Measurements from ENCODE around the gene ADAMTS2.

Gene ADAMTS2

DNA sequence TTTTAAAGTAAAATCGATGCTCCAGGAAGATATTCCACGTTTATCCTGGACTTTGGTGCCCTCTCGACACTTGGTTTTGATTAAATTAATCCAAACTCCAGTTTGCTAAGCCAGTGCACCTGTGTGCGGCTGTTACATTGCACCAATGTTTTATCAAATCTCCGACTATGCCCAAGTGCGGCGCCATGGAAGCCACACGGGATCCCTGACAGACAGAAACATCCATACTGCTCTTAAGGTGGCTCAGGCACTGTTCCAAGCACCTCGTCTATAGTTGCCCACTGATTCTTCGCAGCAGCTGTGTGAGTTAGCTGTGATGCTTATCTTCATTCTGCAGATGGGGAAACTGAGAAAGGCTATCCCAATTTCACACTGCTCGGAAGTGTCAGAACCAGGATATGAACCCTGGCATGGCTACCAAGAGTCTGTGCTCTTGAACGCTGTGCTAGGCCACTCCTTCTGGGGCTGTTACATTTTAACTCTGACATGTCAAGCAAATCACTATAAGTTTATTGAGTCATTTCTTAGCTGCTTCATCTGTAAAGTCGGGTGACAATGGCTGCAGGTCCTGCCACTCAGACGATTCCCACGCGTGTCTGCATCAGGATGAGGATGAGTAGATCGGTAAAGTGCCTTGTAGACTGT lies 113.0 kb downstream of the ADAMTS2 start:
- Histone ChIP-seq H3K9me3 (ENCODE audit: insufficient read depth, low read length) (no peaks in the 10 kb centered on the region), H3K4me2 (ENCODE audit: low read depth, low read length, poor library complexity, severe bottlenecking) (no peak overlapping the region), H3K27ac (ENCODE audit: low read depth, low read length) (no peak overlapping the region), H3K4me3 (ENCODE audit: insufficient read depth, low read length, poor library complexity, severe bottlenecking) (no peak overlapping the region), H2AFZ (ENCODE audit: low read depth, low read length, severe bottlenecking) (no peak overlapping the region), H3K79me2 (ENCODE audit: insufficient read depth, low read length) (no peaks in the 10 kb centered on the region), H3K27me3 (ENCODE audit: low read length) (no peaks in the 10 kb centered on the region), H3K9ac (ENCODE audit: low read length) (no peak overlapping the region), H4K20me1 (ENCODE audit: low read depth, low read length) (no peaks in the 10 kb centered on the region), H3K36me3 (ENCODE audit: low read length) (no peaks in the 10 kb centered on the region), H3K9me2 (replicated peaks; ENCODE audit: insufficient read depth, low read length) (no peaks in the 10 kb centered on the region), H3F3A (ENCODE audit: insufficient read depth) (no peaks in the 10 kb centered on the region)
- TF ChIP-seq EZH2phosphoT487 (conservative IDR thresholded peaks at IDR 0.05; ENCODE audit: low read length): no peak
- TF ChIP-seq CTCF (IDR thresholded peaks at IDR 0.05; ENCODE audit: insufficient read depth, low read length, poor library complexity, severe bottlenecking): no peak

DNA sequence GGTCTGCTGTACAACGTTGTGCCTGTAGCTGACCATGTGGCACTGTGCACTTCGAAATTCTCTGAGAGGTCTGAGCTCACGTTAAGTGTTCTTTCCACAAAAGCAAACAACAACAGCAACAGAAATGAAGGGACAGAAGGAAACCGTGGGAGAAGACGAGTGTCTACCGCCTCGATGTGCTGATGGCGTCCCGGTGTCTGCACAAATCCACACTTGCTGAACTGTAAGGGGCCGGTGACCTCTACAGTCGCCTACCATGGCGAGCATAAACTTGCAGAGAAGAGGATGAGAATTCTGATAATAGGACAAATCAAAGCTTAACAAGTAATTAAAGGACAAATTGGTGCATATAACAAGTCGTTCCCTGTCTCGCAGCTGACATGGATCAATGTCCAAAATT lies 114.0 kb downstream of the ADAMTS2 start:
- Histone ChIP-seq H2AFZ (ENCODE audit: low read depth, low read length, severe bottlenecking) (no peak overlapping the region), H3K9me2 (replicated peaks; ENCODE audit: insufficient read depth, low read length) (no peaks in the 10 kb centered on the region), H4K20me1 (ENCODE audit: low read depth, low read length) (no peaks in the 10 kb centered on the region), H3K27ac (ENCODE audit: low read depth, low read length) (no peak overlapping the region), H3K9me3 (ENCODE audit: insufficient read depth, low read length) (no peaks in the 10 kb centered on the region), H3K36me3 (ENCODE audit: low read length) (no peaks in the 10 kb centered on the region), H3K4me2 (ENCODE audit: low read depth, low read length, poor library complexity, severe bottlenecking) (no peak overlapping the region), H3K9ac (ENCODE audit: low read length) (no peak overlapping the region), H3K79me2 (ENCODE audit: insufficient read depth, low read length) (no peaks in the 10 kb centered on the region), H3F3A (ENCODE audit: insufficient read depth) (no peaks in the 10 kb centered on the region), H3K4me3 (ENCODE audit: insufficient read depth, low read length, poor library complexity, severe bottlenecking) (no peak overlapping the region), H3K27me3 (ENCODE audit: low read length) (no peaks in the 10 kb centered on the region)
- TF ChIP-seq EZH2phosphoT487 (conservative IDR thresholded peaks at IDR 0.05; ENCODE audit: low read length) (no peak), CTCF (IDR thresholded peaks at IDR 0.05; ENCODE audit: insufficient read depth, low read length, poor library complexity, severe bottlenecking) (no peak)

GRCh38 chr5:179230061-179230461 lies 115.2 kb downstream of the ADAMTS2 start:
- H4K20me1 ChIP-seq (ENCODE audit: low read depth, low read length): no peaks in the 10 kb centered on the region
- H3K9me2 ChIP-seq (replicated peaks; ENCODE audit: insufficient read depth, low read length): no peaks in the 10 kb centered on the region
- H2AFZ ChIP-seq (ENCODE audit: low read depth, low read length, severe bottlenecking): no peak overlapping the region
- no peaks in the 10 kb centered on the region for H3F3A ChIP-seq (ENCODE audit: insufficient read depth)
- H3K36me3 ChIP-seq (ENCODE audit: low read length): no peaks in the 10 kb centered on the region
- no peaks in the 10 kb centered on the region for H3K27me3 ChIP-seq (ENCODE audit: low read length)
- H3K9me3 ChIP-seq (ENCODE audit: insufficient read depth, low read length): no peaks in the 10 kb centered on the region
- H3K79me2 ChIP-seq (ENCODE audit: insufficient read depth, low read length): no peaks in the 10 kb centered on the region
- no peak overlapping the region for H3K4me2 ChIP-seq (ENCODE audit: low read depth, low read length, poor library complexity, severe bottlenecking)
- H3K27ac ChIP-seq (ENCODE audit: low read depth, low read length): no peak overlapping the region
- H3K4me3 ChIP-seq (ENCODE audit: insufficient read depth, low read length, poor library complexity, severe bottlenecking): no peak overlapping the region
- no peak for TF ChIP-seq EZH2phosphoT487 (conservative IDR thresholded peaks at IDR 0.05; ENCODE audit: low read length)
- no peak for TF ChIP-seq CTCF (IDR thresholded peaks at IDR 0.05; ENCODE audit: insufficient read depth, low read length, poor library complexity, severe bottlenecking)
- no peak overlapping the region for H3K9ac ChIP-seq (ENCODE audit: low read length)
